HepG2 (cell line): ENCODE data around the gene CD163L1. TPM values are rescaled to one million over a fixed set of nuclear protein-coding genes. Genes with fewer than 3 reads are reported as not detected.

ENCODE experiments used
- ATAC-seq: fragments of 200-7000 bp; cut with Tn5 transposase; 3 replicates; pipeline ENCODE4 v1.9.1; 2020; ENCODE audit warnings: mild to moderate bottlenecking, moderate library complexity
- BruUV-seq: library from RNA; stranded (reverse); fragments of 400-500 nt; replicated peaks from 2 replicates; lab custom pipeline; 2021; lab: Mats Ljungman, UMichigan
- CTCF ChIA-PET: fragments of 300-600 bp; formaldehyde crosslinking; extraction: SDS; loops from one replicate; lab custom pipeline; 2021; ENCODE audit warnings: low total read pairs, inconsistent platforms, low intra/inter-chr PET ratio; lab: Yijun Ruan, JAX
- POLR2A ChIA-PET: fragments of 350-600 bp; sonication (Branson Sonifier 250); formaldehyde crosslinking; loops from one replicate; lab custom pipeline; 2020; ENCODE audit warnings: antibody characterized with exemption, inconsistent platforms; lab: Yijun Ruan, JAX
- DNase-seq: peaks from one replicate; pipeline ENCODE4 v3.0.0-alpha.2; 2015; ENCODE audit warnings: low spot score
- FAIRE-seq: peaks from 3 replicates; lab custom pipeline; 2011; peaks lifted over from hg19 to GRCh38; lab: Jason Lieb, UNC
- H2AFZ ChIP-seq: one replicate; pipeline ENCODE4 v1.6.1; 2011; ENCODE audit warnings: low read length, inconsistent platforms
- H3K27ac ChIP-seq: fragments of 300-600 bp; 3 replicates; pipeline ENCODE4 v1.8.0; 2011; ENCODE audit warnings: mixed run types, mild to moderate bottlenecking, mixed read lengths, low read length, inconsistent platforms; ENCODE audit not compliant: insufficient read depth; ENCODE audit errors: extremely low read length
- H3K27me3 ChIP-seq, 2 experiments: fragments of 200-600 bp in 1 of 2; 2 replicates in 1 of 2; 3 replicates in 1 of 2; pipeline versions ENCODE4 v1.6.0 to v1.8.0; 2011; ENCODE audit warnings: low read length in 2 of 2, mild to moderate bottlenecking in 2 of 2, moderate library complexity in 2 of 2, inconsistent platforms in 1 of 2; ENCODE audit not compliant: insufficient read depth in 2 of 2, control insufficient read depth in 1 of 2
- H3K36me3 ChIP-seq, 2 experiments: fragments of 200-600 bp in 1 of 2; replicated peaks in 1 of 2; 2 replicates in 1 of 2; 3 replicates in 1 of 2; pipeline versions ENCODE4 v1.5.1 to v1.8.0; 2011; ENCODE audit warnings: low read length in 2 of 2, inconsistent platforms in 1 of 2; ENCODE audit not compliant: insufficient read depth in 2 of 2, control insufficient read depth in 1 of 2
- H3K4me1 ChIP-seq: 2 replicates; pipeline ENCODE4 v1.5.1; 2012; ENCODE audit warnings: low read length, inconsistent platforms; ENCODE audit not compliant: insufficient read depth
- H3K4me2 ChIP-seq: 2 replicates; pipeline ENCODE4 v1.6.0; 2011; ENCODE audit warnings: low read depth, low read length, inconsistent platforms
- H3K4me3 ChIP-seq, 3 experiments: fragments of 200-600 bp in 1 of 3; sonication (generic), shearing (Covaris generic) in 1 of 3; replicated peaks in 1 of 3; 2 replicates each; pipeline ENCODE4 v1.5.1; 2011 to 2016; ENCODE audit warnings: low read length in 3 of 3, inconsistent platforms in 2 of 3, low read depth in 2 of 3, mild to moderate bottlenecking in 2 of 3, control low read depth in 1 of 3, mixed read lengths in 1 of 3; ENCODE audit not compliant: insufficient read depth in 1 of 3
- H3K79me2 ChIP-seq: one replicate; pipeline ENCODE4 v1.6.1; 2011; ENCODE audit warnings: low read length, inconsistent platforms; ENCODE audit not compliant: insufficient read depth
- H3K9ac ChIP-seq: 2 replicates; pipeline ENCODE4 v1.6.0; 2011; ENCODE audit warnings: mild to moderate bottlenecking, low read depth, low read length, inconsistent platforms; ENCODE audit not compliant: insufficient read depth
- H3K9me3 ChIP-seq: 2 replicates; pipeline ENCODE4 v1.5.1; 2012; ENCODE audit warnings: mild to moderate bottlenecking, low read length
- H4K20me1 ChIP-seq: 2 replicates; pipeline ENCODE4 v1.6.0; 2011; ENCODE audit warnings: inconsistent platforms, mild to moderate bottlenecking, low read length, moderate library complexity; ENCODE audit not compliant: insufficient read depth
- ETS1 ChIP-seq: sonication (generic); formaldehyde crosslinking; IDR thresholded peaks from 2 replicates; pipeline ENCODE4 v1.4.0; 2020; ENCODE audit warnings: missing genetic modification reagents
- FOXK2 ChIP-seq: fragments of 450-650 bp; IDR thresholded peaks from 2 replicates; pipeline ENCODE4 v1.6.1; 2016
- GATAD2A ChIP-seq: IDR thresholded peaks from 2 replicates; pipeline ENCODE4 v1.6.1; 2016
- HOXA3 ChIP-seq: sonication (generic); formaldehyde crosslinking; IDR thresholded peaks from 2 replicates; pipeline ENCODE4 v1.5.0; 2020; ENCODE audit warnings: missing genetic modification reagents
- HOXD1 ChIP-seq: sonication (generic); formaldehyde crosslinking; IDR thresholded peaks from 2 replicates; pipeline ENCODE4 v1.5.0; 2020; ENCODE audit warnings: missing genetic modification reagents
- IRX3 ChIP-seq: sonication (generic); formaldehyde crosslinking; IDR thresholded peaks from 2 replicates; pipeline ENCODE4 v1.8.1; 2023; ENCODE audit warnings: mild to moderate bottlenecking, low read depth, missing genetic modification reagents, borderline replicate concordance
- MATR3 ChIP-seq: sonication (generic); formaldehyde crosslinking; IDR thresholded peaks from 2 replicates; pipeline ENCODE4 v1.4.0; 2020; ENCODE audit warnings: missing genetic modification reagents
- MLLT10 ChIP-seq: sonication (generic); formaldehyde crosslinking; IDR thresholded peaks from 2 replicates; pipeline ENCODE4 v1.4.0; 2020; ENCODE audit warnings: missing genetic modification reagents
- NCOA2 ChIP-seq: sonication (generic); formaldehyde crosslinking; IDR thresholded peaks from 2 replicates; pipeline ENCODE4 v1.8.0; 2022; ENCODE audit warnings: inconsistent platforms
- NR1H2 ChIP-seq: sonication (generic); formaldehyde crosslinking; IDR thresholded peaks from 2 replicates; pipeline ENCODE4 v1.8.1; 2022; ENCODE audit warnings: low read depth, missing genetic modification reagents, borderline replicate concordance
- NR2F2 ChIP-seq: IDR thresholded peaks from 2 replicates; pipeline ENCODE4 v1.6.1; 2012; ENCODE audit warnings: low read depth, inconsistent platforms, borderline replicate concordance
- SALL2 ChIP-seq: sonication (generic); formaldehyde crosslinking; IDR thresholded peaks from 2 replicates; pipeline ENCODE4 v1.8.1; 2023; ENCODE audit warnings: mild to moderate bottlenecking, missing genetic modification reagents, inconsistent platforms
- SRSF9 ChIP-seq: fragments of 200-400 bp; formaldehyde crosslinking; IDR thresholded peaks from 2 replicates; pipeline ENCODE4 v1.6.1; 2018; ENCODE audit warnings: borderline replicate concordance, mild to moderate bottlenecking, low read depth, low read length; ENCODE audit not compliant: insufficient read depth, poor library complexity, severe bottlenecking
- TCF12 ChIP-seq, 2 experiments: fragments of 450-650 bp in 1 of 2; sonication (generic) in 1 of 2; formaldehyde crosslinking in 1 of 2; IDR thresholded peaks; 2 replicates each; pipeline versions ENCODE4 v1.6.1 to v1.8.0; 2017 to 2022; ENCODE audit warnings: antibody characterized with exemption in 1 of 2, mild to moderate bottlenecking in 1 of 2, missing genetic modification reagents in 1 of 2, moderate library complexity in 1 of 2
- ZFAT ChIP-seq: sonication (generic); formaldehyde crosslinking; conservative IDR thresholded peaks from 2 replicates; pipeline ENCODE4 v1.8.1; 2023; ENCODE audit warnings: missing genetic modification reagents, inconsistent platforms
- ZNF10 ChIP-seq: sonication (generic); formaldehyde crosslinking; IDR thresholded peaks from 2 replicates; pipeline ENCODE4 v1.4.0; 2020; ENCODE audit warnings: mild to moderate bottlenecking, low read depth, missing genetic modification reagents, borderline replicate concordance
- ZNF143 ChIP-seq: sonication (generic); formaldehyde crosslinking; IDR thresholded peaks from 2 replicates; pipeline ENCODE4 v1.4.0; 2020; ENCODE audit warnings: missing genetic modification reagents
- ZNF30 ChIP-seq: sonication (generic); formaldehyde crosslinking; IDR thresholded peaks from 2 replicates; pipeline ENCODE4 v1.5.0; 2020; ENCODE audit warnings: mild to moderate bottlenecking, missing genetic modification reagents
- ZNF441 ChIP-seq: sonication (generic); formaldehyde crosslinking; IDR thresholded peaks from 2 replicates; pipeline ENCODE4 v1.7.0; 2021; ENCODE audit warnings: missing genetic modification reagents, borderline replicate concordance
- ZNF784 ChIP-seq: sonication (generic); formaldehyde crosslinking; IDR thresholded peaks from 2 replicates; pipeline ENCODE4 v1.5.1; 2020; ENCODE audit warnings: missing genetic modification reagents, mild to moderate bottlenecking, borderline replicate concordance
- WGBS: methylation state at CpG from one replicate; pipeline ENCODE4 v1.1.6; 2017; ENCODE audit warnings: low lambda C conversion rate; 5-methylcytosine and 5-hydroxymethylcytosine counted together
- in situ Hi-C: cut with HindIII; loops from 2 replicates; pipeline ENCODE4 v1.10.0; 2017; ENCODE audit warnings: low pct_unique_long_range_greater_than_20kb; ENCODE audit not compliant: extremely low pct_ligation_motif_present
- intact Hi-C: fragments of 100-400 bp; cut with micrococcal nuclease; formaldehyde crosslinking; loops from one replicate; pipeline ENCODE4 v1.10.0; 2022; ENCODE audit not compliant: unreplicated experiment
- polyA plus RNA-seq, 8 experiments: library from polyadenylated mRNA; depleted of rRNA in 3 of 8; stranded (reverse) in 7 of 8; unstranded in 1 of 8; fragments of >200 nt; fragmentation: Illumina TruSeq in 4 of 8; extraction: Trizol in 4 of 8; gene quantifications; 2 replicates each; pipeline versions ENCODE4 v1.2.1 to v1.2.3, GENCODE V29; 2011 to 2016; ENCODE audit warnings: low read depth in 4 of 8, missing spikeins in 1 of 8, mixed read lengths in 1 of 8; ENCODE audit not compliant: insufficient read depth in 1 of 8
- total RNA-seq, 5 experiments: library from RNA; depleted of rRNA; stranded (reverse); fragments of >200 nt; fragmentation: Illumina TruSeq; extraction: Trizol; gene quantifications; 2 replicates each; pipeline ENCODE4 v1.2.3, GENCODE V29; 2016; ENCODE audit warnings: low read depth in 1 of 5

The CD163L1 gene
- total and polyA plus RNA-seq, 2 of the 13 experiments (the other 11 are each of a cell fraction or from before 2014, with no cell fraction given) = 3.4 to 6.8 TPM

DNA sequence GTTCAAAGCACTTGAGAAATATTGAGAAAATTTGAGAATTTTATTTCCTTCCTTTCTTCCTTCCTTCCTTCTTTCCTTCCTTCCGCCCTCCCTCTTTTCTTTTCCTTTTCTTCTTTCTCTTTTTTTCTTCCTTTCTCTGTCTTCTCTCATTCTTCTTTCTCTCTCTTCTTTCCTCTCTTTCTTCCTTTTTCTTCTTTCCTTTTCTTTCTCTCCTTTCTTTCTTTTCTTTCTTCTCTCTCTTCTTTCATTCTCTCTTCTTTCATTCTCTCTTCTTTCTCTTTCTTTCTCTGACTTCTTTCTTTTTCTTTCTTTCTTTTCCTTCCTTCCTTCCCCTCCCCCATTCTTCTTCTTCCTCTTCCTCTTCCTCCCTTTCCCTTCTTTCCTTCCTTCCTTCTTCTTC lies 44.9 kb downstream of the CD163L1 start:
- ChIA-PET CTCF (no interaction called here), POLR2A (no interaction called here)
- H3K27me3 ChIP-seq = no peaks in the 10 kb centered on the region
- no peak overlapping the region for H3K4me2 ChIP-seq
- H3K79me2 ChIP-seq = no peaks in the 10 kb centered on the region
- DNase-seq = no peak
- in situ Hi-C loops (no loop called here), intact Hi-C loops (no loop called here)
- H3K4me3 ChIP-seq = no peak overlapping the region
- peaks cover 7% of the 10 kb centered on the region; the same call in 1 of the 2 replicates for H3K4me1 ChIP-seq
- H3K36me3 ChIP-seq = no peaks in the 10 kb centered on the region
- no peak overlapping the region for H2AFZ ChIP-seq
- FAIRE-seq = no peak
- H3K27ac ChIP-seq = no peak overlapping the region
- H4K20me1 ChIP-seq = no peaks in the 10 kb centered on the region
- no peak for ATAC-seq
- no TSS peak for BruUV-seq
- TF ChIP-seq FOXK2 = no peak
- no peak for TF ChIP-seq IRX3 (CRISPR knock-in tag)
- no peak for TF ChIP-seq ZNF30 (CRISPR knock-in tag)
- no peak for TF ChIP-seq NCOA2 (CRISPR knock-in tag)
- no peak for TF ChIP-seq GATAD2A (CRISPR knock-in tag)
- WGBS = 33% methylated on average over 1 of the region's 1 CpG
- no peaks in the 10 kb centered on the region for H3K9me3 ChIP-seq
- no peak overlapping the region for H3K9ac ChIP-seq

GRCh38 chr12:7396418-7396817 lies 47.5 kb downstream of the CD163L1 start:
- no peaks in the 10 kb centered on the region for H3K79me2 ChIP-seq
- no peak for FAIRE-seq
- H3K4me3 ChIP-seq = no peak overlapping the region
- 13% methylated on average over 3 of the region's 3 CpGs for WGBS
- BruUV-seq = no TSS peak
- ATAC-seq = no peak
- no peak overlapping the region for H2AFZ ChIP-seq
- H3K9ac ChIP-seq = no peak overlapping the region
- H4K20me1 ChIP-seq = no peaks in the 10 kb centered on the region
- H3K27me3 ChIP-seq = no peaks in the 10 kb centered on the region
- no peaks in the 10 kb centered on the region for H3K36me3 ChIP-seq
- intact Hi-C loops (no loop called here), in situ Hi-C loops (no loop called here)
- DNase-seq = no peak
- H3K9me3 ChIP-seq = no peaks in the 10 kb centered on the region
- H3K27ac ChIP-seq = no peak overlapping the region
- ChIA-PET CTCF (no interaction called here), POLR2A (no interaction called here)
- no peaks in the 10 kb centered on the region for H3K4me1 ChIP-seq
- H3K4me2 ChIP-seq = no peak overlapping the region
- TF ChIP-seq SALL2 (CRISPR knock-in tag) (no peak), ZFAT (no peak), ZNF143 (CRISPR knock-in tag) (no peak), MATR3 (no peak), ZNF441 (CRISPR knock-in tag) (no peak), NR2F2 (no peak), ZNF784 (CRISPR knock-in tag) (no peak), TCF12 (IDR thresholded peaks at IDR 0.05) (no peak), TCF12 (CRISPR knock-in tag; IDR thresholded peaks at IDR 0.05) (no peak), ETS1 (CRISPR knock-in tag) (no peak), MLLT10 (CRISPR knock-in tag) (no peak), SRSF9 (no peak), HOXD1 (CRISPR knock-in tag) (no peak), NR1H2 (CRISPR knock-in tag) (no peak), HOXA3 (CRISPR knock-in tag) (no peak), ZNF10 (CRISPR knock-in tag) (no peak)
